ENCODE data around the gene XKR8. TPM values are rescaled to one million over a fixed set of nuclear protein-coding genes. Genes with fewer than 3 reads are reported as not detected.

Gene XKR8
- total RNA-seq, 4 donors from 2014 or later = 4.3 to 9.6 (median 4.8) TPM

- DNase-seq (ENCODE audit: low spot score) = no peak
- no peak for ATAC-seq (ENCODE audit: low FRiP score)
- TF ChIP-seq CTCF (IDR thresholded peaks at IDR 0.05) = no peak
Measured at GRCh38 chr1:27954186-27954585, 5.6 kb upstream of the XKR8 start.

GRCh38 chr1:27955076-27955475 lies 4.7 kb upstream of the XKR8 start:
- no peak for ATAC-seq (ENCODE audit: low FRiP score)
- no peak for TF ChIP-seq CTCF (IDR thresholded peaks at IDR 0.05)

GRCh38 chr1:27956761-27957160 lies 3.0 kb upstream of the XKR8 start:
- ATAC-seq (ENCODE audit: low FRiP score) (no peak), DNase-seq (ENCODE audit: low spot score) (no peak)
- TF ChIP-seq CTCF (IDR thresholded peaks at IDR 0.05) = no peak

More at GRCh38 chr1:27955076-27955475, 4.7 kb upstream of the XKR8 start:
- DNase-seq (ENCODE audit: low spot score) = no peak

GRCh38 chr1:27957655-27958054 lies 2.1 kb upstream of the XKR8 start:
- DNase-seq (ENCODE audit: low spot score) = no peak
- no peak for ATAC-seq (ENCODE audit: low FRiP score)

GRCh38 chr1:27958513-27958912 lies 1.3 kb upstream of the XKR8 start:
- ATAC-seq (ENCODE audit: low FRiP score) (no peak), DNase-seq (ENCODE audit: low spot score) (no peak)
- no peak for TF ChIP-seq CTCF (IDR thresholded peaks at IDR 0.05)

More at GRCh38 chr1:27957655-27958054, 2.1 kb upstream of the XKR8 start:
- no peak for TF ChIP-seq CTCF (IDR thresholded peaks at IDR 0.05)

- TF ChIP-seq CTCF (IDR thresholded peaks at IDR 0.05) = no peak
- ATAC-seq (ENCODE audit: low FRiP score) = no peak
- no peak for DNase-seq (ENCODE audit: low spot score)
Measured at GRCh38 chr1:27960762-27961645, 1.2 kb downstream of the XKR8 start.

Measured in omental fat pad (tissue), 4 donors.